HepG2 (cell line): ENCODE data around the gene ALDH3B1. TPM values are rescaled to one million over a fixed set of nuclear protein-coding genes. Genes with fewer than 3 reads are reported as not detected.

Source experiments
- ATF7-NPFF ChIP-seq: sonication (generic); formaldehyde crosslinking; IDR thresholded peaks from 2 replicates; pipeline ENCODE4 v1.8.1; 2023; ENCODE audit warnings: mild to moderate bottlenecking, low read depth, missing genetic modification reagents, moderate library complexity
- GFI1 ChIP-seq: sonication (generic); formaldehyde crosslinking; IDR thresholded peaks from 2 replicates; pipeline ENCODE4 v1.5.0; 2020; ENCODE audit warnings: missing genetic modification reagents, mild to moderate bottlenecking, borderline replicate concordance
- JUN ChIP-seq: sonication (generic); formaldehyde crosslinking; IDR thresholded peaks from 2 replicates; pipeline ENCODE4 v1.4.0; 2020; ENCODE audit warnings: mild to moderate bottlenecking, missing genetic modification reagents
- KMT2B ChIP-seq: IDR thresholded peaks from 2 replicates; pipeline ENCODE4 v1.6.1; 2016; ENCODE audit warnings: missing genetic modification reagents, missing compliant biosample characterization
- MXI1 ChIP-seq: IDR thresholded peaks from 3 replicates; pipeline ENCODE4 v1.6.1; 2012; ENCODE audit warnings: low read depth, low read length, inconsistent platforms, borderline replicate concordance
- NRL ChIP-seq: sonication (generic); formaldehyde crosslinking; IDR thresholded peaks from 2 replicates; pipeline ENCODE4 v1.5.0; 2020; ENCODE audit warnings: missing genetic modification reagents, mild to moderate bottlenecking, moderate library complexity, borderline replicate concordance
- POLR2G ChIP-seq: fragments of 200-400 bp; formaldehyde crosslinking; IDR thresholded peaks from 2 replicates; pipeline ENCODE4 v1.6.1; 2018; ENCODE audit warnings: mild to moderate bottlenecking, low read depth, low read length, moderate library complexity
- RBFOX2 ChIP-seq: fragments of 200-400 bp; formaldehyde crosslinking; IDR thresholded peaks from 2 replicates; pipeline ENCODE4 v1.6.1; 2017; ENCODE audit warnings: low read depth, mild to moderate bottlenecking, low read length
- SMAD1 ChIP-seq: sonication (generic); formaldehyde crosslinking; IDR thresholded peaks from 2 replicates; pipeline ENCODE4 v1.4.0; 2020; ENCODE audit warnings: missing genetic modification reagents, low read depth, mild to moderate bottlenecking, borderline replicate concordance
- SMYD3 ChIP-seq: sonication (generic); formaldehyde crosslinking; IDR thresholded peaks from 2 replicates; pipeline ENCODE4 v1.8.1; 2023; ENCODE audit warnings: mild to moderate bottlenecking, missing genetic modification reagents
- SNAI1 ChIP-seq: sonication (generic); formaldehyde crosslinking; IDR thresholded peaks from 2 replicates; pipeline ENCODE4 v1.5.0; 2020; ENCODE audit warnings: mild to moderate bottlenecking, missing genetic modification reagents, borderline replicate concordance
- SRSF1 ChIP-seq: fragments of 200-400 bp; formaldehyde crosslinking; optimal IDR thresholded peaks from 2 replicates; pipeline ENCODE3; 2017; ENCODE audit warnings: mild to moderate bottlenecking, low read depth, low read length, moderate library complexity
- TCF12 ChIP-seq, 2 experiments: fragments of 450-650 bp in 1 of 2; sonication (generic) in 1 of 2; formaldehyde crosslinking in 1 of 2; IDR thresholded peaks; 2 replicates each; pipeline versions ENCODE4 v1.6.1 to v1.8.0; 2017 to 2022; ENCODE audit warnings: antibody characterized with exemption in 1 of 2, mild to moderate bottlenecking in 1 of 2, missing genetic modification reagents in 1 of 2, moderate library complexity in 1 of 2
- U2AF2 ChIP-seq: fragments of 200-400 bp; formaldehyde crosslinking; IDR thresholded peaks from 2 replicates; pipeline ENCODE4 v1.6.1; 2017; ENCODE audit warnings: low read depth, mild to moderate bottlenecking, low read length
- XBP1 ChIP-seq: sonication (generic); formaldehyde crosslinking; IDR thresholded peaks from 2 replicates; pipeline ENCODE4 v1.5.0; 2020; ENCODE audit warnings: missing genetic modification reagents
- ZFY ChIP-seq: sonication (generic); formaldehyde crosslinking; IDR thresholded peaks from 2 replicates; pipeline ENCODE4 v1.4.0; 2020; ENCODE audit warnings: missing genetic modification reagents
- ZKSCAN5 ChIP-seq: sonication (generic); formaldehyde crosslinking; IDR thresholded peaks from 2 replicates; pipeline ENCODE4 v1.5.1; 2020; ENCODE audit warnings: mild to moderate bottlenecking, missing genetic modification reagents
- ZNF136 ChIP-seq: sonication (generic); formaldehyde crosslinking; IDR thresholded peaks from 2 replicates; pipeline ENCODE4 v1.8.1; 2022; ENCODE audit warnings: low read depth, mild to moderate bottlenecking, moderate library complexity, missing genetic modification reagents
- ZNF232 ChIP-seq: sonication (generic); formaldehyde crosslinking; IDR thresholded peaks from 2 replicates; pipeline ENCODE4 v1.4.0; 2020; ENCODE audit warnings: missing genetic modification reagents, borderline replicate concordance
- ZNF263 ChIP-seq: sonication (generic); formaldehyde crosslinking; IDR thresholded peaks from 2 replicates; pipeline ENCODE4 v1.4.0; 2020; ENCODE audit warnings: missing genetic modification reagents
- ZNF556 ChIP-seq: sonication (generic); formaldehyde crosslinking; IDR thresholded peaks from 2 replicates; pipeline ENCODE4 v1.4.0; 2020; ENCODE audit warnings: mild to moderate bottlenecking, missing genetic modification reagents, borderline replicate concordance
- ZNF557 ChIP-seq: sonication (generic); formaldehyde crosslinking; IDR thresholded peaks from 2 replicates; pipeline ENCODE4 v1.4.0; 2020; ENCODE audit warnings: missing genetic modification reagents
- ZNF768 ChIP-seq: sonication (generic); formaldehyde crosslinking; IDR thresholded peaks from 2 replicates; pipeline ENCODE4 v1.4.0; 2020; ENCODE audit warnings: missing genetic modification reagents
- ZNF773 ChIP-seq: sonication (generic); formaldehyde crosslinking; IDR thresholded peaks from 2 replicates; pipeline ENCODE4 v1.4.0; 2020; ENCODE audit warnings: missing genetic modification reagents, borderline replicate concordance
- polyA plus RNA-seq, 8 experiments: library from polyadenylated mRNA; depleted of rRNA in 3 of 8; stranded (reverse) in 7 of 8; unstranded in 1 of 8; fragments of >200 nt; fragmentation: Illumina TruSeq in 4 of 8; extraction: Trizol in 4 of 8; gene quantifications; 2 replicates each; pipeline versions ENCODE4 v1.2.1 to v1.2.3, GENCODE V29; 2011 to 2016; ENCODE audit warnings: low read depth in 4 of 8, missing spikeins in 1 of 8, mixed read lengths in 1 of 8; ENCODE audit not compliant: insufficient read depth in 1 of 8
- total RNA-seq, 5 experiments: library from RNA; depleted of rRNA; stranded (reverse); fragments of >200 nt; fragmentation: Illumina TruSeq; extraction: Trizol; gene quantifications; 2 replicates each; pipeline ENCODE4 v1.2.3, GENCODE V29; 2016; ENCODE audit warnings: low read depth in 1 of 5
- TF ChIP-seq, protein P1 (sequence below): sonication (generic); formaldehyde crosslinking; IDR thresholded peaks from 2 replicates; pipeline ENCODE4 v1.4.0; 2020; ENCODE audit warnings: mild to moderate bottlenecking, missing genetic modification reagents
- TF ChIP-seq, protein P2 (sequence below): sonication (generic); formaldehyde crosslinking; IDR thresholded peaks from 2 replicates; pipeline ENCODE4 v1.4.0; 2020; ENCODE audit warnings: missing genetic modification reagents
- TF ChIP-seq, protein P3 (sequence below): sonication (generic); formaldehyde crosslinking; IDR thresholded peaks from 2 replicates; pipeline ENCODE4 v1.5.1; 2020; ENCODE audit warnings: missing genetic modification reagents, mild to moderate bottlenecking, borderline replicate concordance

ALDH3B1 gene
- total and polyA plus RNA-seq, 2 of the 13 experiments (the other 11 are each of a cell fraction or from before 2014, with no cell fraction given): 4.0 to 6.7 TPM

DNA sequence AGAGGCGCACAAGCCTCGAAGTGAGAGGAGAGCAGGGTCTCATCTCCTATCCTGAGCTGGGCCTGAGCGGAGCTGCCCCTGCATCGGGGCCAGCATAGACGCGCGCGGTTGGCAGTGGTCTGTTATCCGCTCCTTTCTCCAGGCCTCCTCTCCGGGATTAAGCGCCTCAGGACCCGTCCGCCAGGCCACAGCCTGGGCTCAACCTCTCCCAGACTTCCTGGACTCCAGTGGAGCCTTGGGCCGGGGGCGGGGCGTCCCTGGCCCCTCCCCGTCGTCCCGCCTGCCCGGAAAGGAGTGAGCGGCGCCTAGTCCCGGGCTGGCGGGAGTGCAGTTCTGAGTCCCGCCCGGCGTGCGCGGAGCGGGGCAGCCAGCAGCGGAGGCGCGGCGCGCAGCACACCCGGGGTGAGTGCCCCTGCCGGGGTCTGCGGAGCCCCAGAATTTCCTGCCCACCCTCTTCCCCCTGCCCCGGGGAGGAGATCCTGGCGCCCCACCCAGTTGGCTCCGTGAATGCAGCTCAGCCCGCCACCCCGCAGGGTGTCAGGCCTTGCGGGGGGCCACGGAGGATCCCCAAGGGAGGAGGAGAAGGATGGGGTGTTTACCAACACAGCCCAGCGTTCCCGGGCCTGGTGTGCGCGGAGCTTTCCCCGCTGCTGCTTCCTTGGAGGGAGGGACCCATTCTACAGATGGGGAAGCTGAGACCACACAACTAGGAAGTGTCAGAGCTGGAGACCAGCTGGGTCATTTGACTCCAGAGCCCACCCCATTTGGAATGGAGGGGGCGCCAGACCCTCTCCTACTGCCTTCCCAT is 28.8 kb downstream of the ALDH3B1 start, which contains the start of gene TCIRG1 (continued):
- TF ChIP-seq KMT2B (CRISPR knock-in tag) (0 out of 2 replicates have a peak, but pooled peaks have one; percentile 18), GFI1 (CRISPR knock-in tag) (peak; percentile 50; the same call in 1 of the 2 replicates), ZNF232 (peak; percentile 18; the same call in 1 of the 2 replicates), ZNF263 (CRISPR knock-in tag) (peak; percentile 55; the same call in 1 of the 2 replicates), SNAI1 (peak; percentile 12; the same call in 1 of the 2 replicates), ZKSCAN5 (CRISPR knock-in tag) (no peak), ZNF773 (CRISPR knock-in tag) (0 out of 2 replicates have a peak, but pooled peaks have one; percentile 20), SRSF1 (peak; percentile 12), SMYD3 (CRISPR knock-in tag) (no peak; the same call in 1 of the 2 replicates), SMAD1 (CRISPR knock-in tag) (peak; percentile 9; the same call in 1 of the 2 replicates), ZNF768 (0 out of 2 replicates have a peak, but pooled peaks have one; percentile 67), U2AF2 (no peak), POLR2G (peak; percentile 94), JUN (CRISPR knock-in tag) (no peak), RBFOX2 (peak; percentile 85), ZFY (CRISPR knock-in tag) (peak; percentile 78), ATF7-NPFF (CRISPR knock-in tag) (peak; percentile 26; the same call in 1 of the 2 replicates), MXI1 (peak; percentile 54; the same call in 1 of the 3 replicates), ZNF556 (CRISPR knock-in tag) (no peak), TCF12 (IDR thresholded peaks at IDR 0.05) (no peak), TCF12 (CRISPR knock-in tag; IDR thresholded peaks at IDR 0.05) (no peak; the same call in 1 of the 2 replicates), NRL (0 out of 2 replicates have a peak, but pooled peaks have one; percentile 4), ZNF557 (0 out of 2 replicates have a peak, but pooled peaks have one; percentile 40), XBP1 (CRISPR knock-in tag) (0 out of 2 replicates have a peak, but pooled peaks have one; percentile 36), ZNF136 (CRISPR knock-in tag) (no peak)
- TF ChIP-seq, protein P1, sequence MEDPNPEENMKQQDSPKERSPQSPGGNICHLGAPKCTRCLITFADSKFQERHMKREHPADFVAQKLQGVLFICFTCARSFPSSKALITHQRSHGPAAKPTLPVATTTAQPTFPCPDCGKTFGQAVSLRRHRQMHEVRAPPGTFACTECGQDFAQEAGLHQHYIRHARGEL (CRISPR knock-in tag): no peak
- TF ChIP-seq, protein P2, sequence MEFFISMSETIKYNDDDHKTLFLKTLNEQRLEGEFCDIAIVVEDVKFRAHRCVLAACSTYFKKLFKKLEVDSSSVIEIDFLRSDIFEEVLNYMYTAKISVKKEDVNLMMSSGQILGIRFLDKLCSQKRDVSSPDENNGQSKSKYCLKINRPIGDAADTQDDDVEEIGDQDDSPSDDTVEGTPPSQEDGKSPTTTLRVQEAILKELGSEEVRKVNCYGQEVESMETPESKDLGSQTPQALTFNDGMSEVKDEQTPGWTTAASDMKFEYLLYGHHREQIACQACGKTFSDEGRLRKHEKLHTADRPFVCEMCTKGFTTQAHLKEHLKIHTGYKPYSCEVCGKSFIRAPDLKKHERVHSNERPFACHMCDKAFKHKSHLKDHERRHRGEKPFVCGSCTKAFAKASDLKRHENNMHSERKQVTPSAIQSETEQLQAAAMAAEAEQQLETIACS (CRISPR knock-in tag): no peak
- TF ChIP-seq, protein P3, sequence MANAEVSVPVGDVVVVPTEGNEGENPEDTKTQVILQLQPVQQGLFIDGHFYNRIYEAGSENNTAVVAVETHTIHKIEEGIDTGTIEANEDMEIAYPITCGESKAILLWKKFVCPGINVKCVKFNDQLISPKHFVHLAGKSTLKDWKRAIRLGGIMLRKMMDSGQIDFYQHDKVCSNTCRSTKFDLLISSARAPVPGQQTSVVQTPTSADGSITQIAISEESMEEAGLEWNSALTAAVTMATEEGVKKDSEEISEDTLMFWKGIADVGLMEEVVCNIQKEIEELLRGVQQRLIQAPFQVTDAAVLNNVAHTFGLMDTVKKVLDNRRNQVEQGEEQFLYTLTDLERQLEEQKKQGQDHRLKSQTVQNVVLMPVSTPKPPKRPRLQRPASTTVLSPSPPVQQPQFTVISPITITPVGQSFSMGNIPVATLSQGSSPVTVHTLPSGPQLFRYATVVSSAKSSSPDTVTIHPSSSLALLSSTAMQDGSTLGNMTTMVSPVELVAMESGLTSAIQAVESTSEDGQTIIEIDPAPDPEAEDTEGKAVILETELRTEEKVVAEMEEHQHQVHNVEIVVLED (CRISPR knock-in tag): no peak
